Stimulated activated naive CD4-positive, alpha-beta T cell (primary cell): Measurements from ENCODE around the gene PGBD4.
"Not testable (repeated sequence)": the region's sequence is repeated elsewhere in the genome, so short reads cannot be mapped to it uniquely, and the experiment has no call there.

Source experiments
- DNase-seq, 6 experiments: peaks; one replicate each; lab custom pipeline; 2025; lab: John Stamatoyannopoulos, UW

The PGBD4 gene

DNA sequence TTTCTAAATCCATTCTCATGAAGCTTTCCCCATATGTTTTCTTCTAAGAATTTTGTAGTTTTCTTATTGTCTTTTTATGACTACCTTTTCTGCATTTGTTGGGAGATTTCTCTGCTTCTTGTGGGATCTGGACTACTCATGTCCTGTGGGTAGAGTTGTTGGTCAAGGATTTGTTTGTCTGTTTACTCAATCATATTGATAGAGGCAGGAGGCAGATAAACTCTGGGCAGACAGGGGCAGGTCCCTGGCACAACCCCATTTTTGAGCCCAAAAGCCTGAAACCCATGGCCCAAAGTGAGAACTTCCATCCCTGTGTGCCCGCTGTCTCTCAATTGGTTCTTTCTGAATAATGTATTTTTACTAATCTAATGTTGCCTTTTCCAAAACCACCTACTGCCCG lies 12.3 kb downstream of the PGBD4 start:
- DNase-seq: no peak

DNA sequence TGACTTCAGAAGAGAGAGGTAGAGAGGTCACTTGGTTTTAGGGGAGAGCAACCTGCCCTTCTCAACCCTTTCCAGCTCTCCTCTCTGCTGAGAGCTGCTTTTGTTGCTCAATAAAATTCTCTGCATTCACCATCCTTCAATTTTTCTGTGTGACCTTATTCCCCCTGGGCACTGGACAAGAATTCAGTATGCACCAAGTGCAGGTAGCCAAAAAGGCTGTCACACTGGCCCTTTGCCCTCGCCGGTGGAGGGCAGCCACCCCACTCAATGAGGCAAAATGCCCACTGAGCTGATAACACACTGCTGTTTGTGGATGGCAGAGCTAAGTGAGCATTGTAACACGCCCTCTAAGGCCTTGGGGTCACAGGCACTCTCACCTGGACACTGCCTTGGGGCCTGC lies 12.9 kb downstream of the PGBD4 start:
- DNase-seq: no peak

DNA sequence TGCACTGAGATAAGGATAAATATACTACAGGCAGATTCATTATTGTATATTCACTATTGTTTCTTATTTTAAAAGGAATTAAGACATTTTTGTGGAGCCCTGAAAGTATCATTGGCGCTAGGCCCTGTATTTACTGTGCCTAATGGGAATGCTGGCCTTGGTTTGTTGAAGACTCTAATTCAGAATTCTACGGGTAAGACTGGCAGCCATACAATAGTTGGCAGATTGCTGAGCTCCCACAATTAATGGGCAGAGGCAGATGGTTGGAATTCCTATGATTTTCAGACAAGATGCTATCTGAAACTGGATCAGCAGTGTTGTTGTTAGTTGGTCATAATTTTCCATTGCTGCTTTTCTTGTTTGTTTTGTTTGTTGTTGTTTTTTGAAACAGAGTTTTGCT lies 14.7 kb downstream of the PGBD4 start:
- DNase-seq: no peak

DNA sequence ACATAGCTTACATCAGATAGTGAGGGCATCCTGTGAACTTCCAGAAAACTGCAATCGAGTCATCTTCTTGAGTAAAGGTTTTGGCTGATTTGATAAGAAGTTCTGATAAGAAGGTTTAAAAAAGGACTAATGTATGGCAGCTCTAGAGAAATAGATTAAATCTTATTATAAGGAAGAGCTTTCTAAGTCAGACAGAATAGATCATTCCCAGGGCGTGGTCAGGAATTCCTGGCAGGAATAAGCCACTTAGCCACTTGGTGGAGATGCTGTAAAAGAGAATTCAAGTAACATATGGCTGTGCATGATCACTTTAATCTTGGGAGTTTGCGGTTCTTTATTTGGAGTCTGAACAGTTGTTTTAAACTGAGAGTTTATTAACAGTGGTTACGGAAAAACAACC lies 17.4 kb downstream of the PGBD4 start:
- no peak for DNase-seq

DNA sequence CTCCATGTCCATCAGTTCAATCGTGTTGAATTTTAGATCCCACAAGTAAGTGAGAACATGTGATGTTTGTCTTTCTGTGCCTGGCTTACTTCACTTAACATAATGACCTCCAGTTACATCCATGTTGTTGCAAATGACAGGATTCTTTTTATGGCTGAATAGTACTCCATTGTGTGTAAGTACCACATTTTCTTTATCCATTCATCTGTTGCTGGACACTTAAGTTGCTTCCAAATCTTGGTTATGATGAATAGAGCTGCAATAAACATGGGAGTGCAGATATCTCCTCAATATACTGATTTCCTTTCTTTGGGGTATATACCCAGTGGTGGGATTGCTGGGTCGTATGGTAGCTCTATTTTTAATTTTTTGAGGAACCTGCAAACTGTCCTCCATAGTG lies 18.5 kb downstream of the PGBD4 start:
- DNase-seq: not testable (repeated sequence)

DNA sequence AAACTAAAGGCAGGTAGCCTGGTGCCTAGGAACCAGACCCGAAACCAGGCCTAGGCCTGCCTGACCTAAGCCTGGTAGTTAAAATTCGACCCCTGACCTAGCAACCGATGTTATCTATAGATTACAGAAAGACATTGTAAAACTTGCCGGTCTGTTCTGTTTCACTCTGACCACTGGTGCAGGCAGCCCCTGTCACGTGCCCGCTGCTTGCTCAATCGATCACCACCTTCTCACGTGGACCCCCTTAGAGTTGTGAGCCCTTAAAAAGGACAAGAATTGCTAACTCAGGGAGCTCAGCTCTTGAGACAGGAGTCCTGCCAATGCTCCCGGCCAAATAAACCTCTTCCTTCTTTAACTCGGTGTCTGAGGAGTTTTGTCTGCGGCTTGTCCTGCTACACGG lies 19.9 kb downstream of the PGBD4 start:
- DNase-seq: not testable (repeated sequence)

DNA sequence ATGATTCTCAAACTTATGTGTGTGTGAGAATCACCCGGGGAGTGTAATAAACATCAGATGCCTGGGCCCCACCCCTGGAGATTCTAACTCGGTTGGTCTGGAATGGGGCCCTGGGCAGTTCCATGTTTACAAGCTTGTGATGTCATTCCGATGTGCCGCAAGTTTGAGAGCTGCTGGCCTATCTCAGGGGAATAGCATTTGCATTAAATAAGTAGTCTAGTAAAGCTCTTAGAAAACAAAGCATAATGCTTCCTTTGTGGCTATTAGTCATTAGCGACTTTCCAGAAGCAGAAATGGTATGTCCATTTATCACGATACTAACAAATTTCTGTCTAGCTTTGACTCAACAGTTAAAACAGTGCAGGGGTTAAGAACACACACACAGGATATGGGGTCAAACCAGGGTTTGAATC lies 20.9 kb downstream of the PGBD4 start:
- no peak for DNase-seq

DNA sequence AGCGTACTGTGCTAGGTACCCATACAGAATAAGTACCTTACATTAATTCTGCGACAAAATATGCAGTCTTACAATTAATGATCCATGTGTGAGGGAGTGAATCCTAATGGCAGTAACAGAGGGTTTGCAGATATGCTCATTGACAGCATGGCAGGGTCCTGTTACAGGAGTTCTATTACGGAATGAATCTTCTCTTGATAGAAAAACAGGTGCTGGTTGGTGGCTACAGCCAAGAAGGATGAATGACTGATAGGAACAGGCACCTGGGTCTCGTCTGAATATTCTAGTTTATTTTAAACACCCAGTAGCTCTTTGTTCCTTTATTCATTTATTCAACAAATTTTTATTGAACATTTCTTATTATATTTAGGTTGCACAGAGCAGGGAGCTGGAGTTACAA lies 22.8 kb downstream of the PGBD4 start:
- DNase-seq: no peak

DNA sequence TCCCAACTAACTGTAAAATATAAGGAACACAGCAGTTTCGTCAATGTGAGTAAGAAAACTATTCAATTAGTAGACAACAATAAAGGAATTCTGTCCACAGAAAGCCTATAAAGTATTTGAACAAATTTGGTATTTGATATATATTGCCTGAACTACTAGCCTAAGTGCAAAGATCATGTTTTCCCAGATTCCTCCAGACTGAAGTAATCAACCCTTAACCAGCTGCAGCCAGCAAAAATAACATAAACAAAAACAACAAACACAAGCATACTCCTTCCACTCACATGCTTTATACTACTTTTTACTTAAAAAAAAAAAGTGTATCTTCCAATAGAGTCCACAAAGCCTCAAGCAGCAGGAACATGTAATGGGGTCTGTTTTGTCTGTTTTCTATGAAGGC lies 24.1 kb downstream of the PGBD4 start:
- DNase-seq: no peak

DNA sequence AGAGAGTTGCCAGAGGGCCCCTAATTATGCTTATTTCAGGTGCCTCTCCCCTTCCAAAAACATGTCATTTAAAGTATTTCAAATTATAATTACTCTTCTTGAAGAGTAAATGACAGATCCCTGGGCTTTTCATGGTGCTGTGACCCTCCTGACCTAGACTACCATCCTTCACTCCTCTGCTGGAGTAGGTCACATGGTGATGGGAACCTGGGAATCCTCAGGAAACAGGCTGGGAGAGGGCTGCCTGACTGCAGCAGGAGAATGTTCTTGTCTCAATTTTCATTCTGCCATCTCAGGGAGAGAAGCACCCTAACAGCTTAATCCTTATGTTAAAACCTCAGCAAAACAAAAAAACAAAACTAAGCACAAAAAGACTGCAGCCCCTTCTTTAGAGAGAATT lies 24.6 kb downstream of the PGBD4 start:
- DNase-seq: no peak

DNA sequence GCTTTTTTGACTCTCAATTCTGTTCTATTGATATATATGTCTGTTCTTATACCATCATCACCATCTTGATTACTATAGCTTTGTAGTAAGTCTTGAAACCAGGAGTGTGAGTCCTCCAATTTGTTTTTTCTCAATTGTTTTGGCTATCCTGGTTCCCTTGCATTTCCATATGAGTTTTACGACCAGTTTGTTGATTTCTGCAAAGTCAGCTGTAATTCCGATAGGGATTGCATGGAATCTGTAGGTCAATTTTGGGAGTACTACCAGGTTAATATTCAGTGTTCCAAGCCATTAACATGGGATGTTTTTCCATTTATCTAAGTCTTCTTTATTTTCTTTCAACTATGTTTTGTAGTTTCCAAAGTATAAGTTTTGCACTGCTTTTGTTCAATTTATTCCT lies 27.0 kb downstream of the PGBD4 start:
- no peak for DNase-seq

DNA sequence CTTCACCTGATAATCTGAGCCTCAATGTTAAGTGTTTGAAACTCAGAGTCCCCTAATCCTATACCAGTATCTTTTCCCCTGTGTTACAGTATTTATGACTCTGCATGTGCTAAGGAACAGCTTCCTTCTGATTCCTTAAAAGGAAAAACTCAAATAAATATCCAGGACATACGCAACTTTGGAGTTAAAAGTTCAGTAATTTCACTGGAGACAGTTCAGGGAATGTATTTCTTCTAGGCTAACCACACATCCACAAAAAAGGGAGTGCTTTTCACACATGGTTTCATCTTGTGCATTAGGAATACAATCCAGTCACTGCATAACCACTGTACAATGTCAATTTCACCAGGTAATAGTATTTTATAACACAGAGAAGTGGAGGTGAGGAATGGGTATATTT lies 31.0 kb downstream of the PGBD4 start:
- no peak for DNase-seq

DNA sequence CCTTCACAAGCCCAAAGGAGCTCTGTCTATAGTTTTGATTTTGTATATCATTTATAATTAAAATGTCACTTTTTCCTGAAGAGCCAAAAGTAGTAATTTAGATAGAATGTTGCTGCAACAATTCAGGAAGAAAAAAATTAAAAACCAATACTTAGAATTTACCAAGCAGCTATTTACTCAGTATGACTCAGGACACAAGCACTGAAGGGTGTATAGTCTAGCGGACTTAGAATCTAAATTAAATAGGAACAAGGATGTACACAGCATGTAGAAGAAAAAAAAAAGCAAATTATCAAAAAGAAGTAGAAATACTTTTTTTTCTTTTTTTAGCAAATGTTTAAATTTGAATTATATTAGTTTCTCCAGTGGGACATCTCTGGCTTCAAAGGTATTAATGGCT lies 31.6 kb downstream of the PGBD4 start:
- no peak for DNase-seq

DNA sequence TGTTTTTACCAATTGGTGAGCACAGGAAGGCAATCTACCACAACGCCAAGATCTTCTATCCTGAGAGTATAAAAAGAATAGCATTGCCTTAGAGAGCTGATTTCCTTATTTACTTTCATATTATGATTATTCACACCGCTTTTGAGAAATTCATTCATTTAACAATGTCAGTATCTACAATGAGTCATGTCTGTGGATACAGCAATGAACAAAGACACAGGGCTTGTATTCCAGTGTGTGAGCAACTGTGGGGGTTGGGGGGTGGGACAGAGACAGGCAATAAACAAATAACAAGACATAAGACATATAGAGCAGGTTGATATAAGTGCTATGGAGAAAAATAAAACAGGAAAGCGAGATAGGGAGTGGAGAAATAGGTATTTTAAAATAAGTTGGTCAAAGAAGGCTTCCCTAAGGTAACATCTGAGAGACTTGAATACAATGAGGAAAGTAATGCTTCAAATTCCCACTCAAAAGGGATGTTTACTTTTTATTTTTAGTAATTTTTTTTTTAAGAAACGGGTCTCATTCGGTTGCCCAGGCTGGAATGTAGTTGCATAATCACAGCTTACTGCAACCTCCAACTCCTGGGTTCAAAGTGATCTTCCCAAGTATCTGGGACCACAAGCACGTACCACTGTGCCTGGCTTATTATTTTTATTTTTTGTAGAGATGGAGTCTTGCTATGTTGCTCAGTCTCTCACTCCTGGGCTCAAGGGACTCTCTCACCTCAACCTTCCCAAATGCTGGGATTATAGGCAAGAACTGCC lies 45.7 kb downstream of the PGBD4 start:
- DNase-seq: no peak

DNA sequence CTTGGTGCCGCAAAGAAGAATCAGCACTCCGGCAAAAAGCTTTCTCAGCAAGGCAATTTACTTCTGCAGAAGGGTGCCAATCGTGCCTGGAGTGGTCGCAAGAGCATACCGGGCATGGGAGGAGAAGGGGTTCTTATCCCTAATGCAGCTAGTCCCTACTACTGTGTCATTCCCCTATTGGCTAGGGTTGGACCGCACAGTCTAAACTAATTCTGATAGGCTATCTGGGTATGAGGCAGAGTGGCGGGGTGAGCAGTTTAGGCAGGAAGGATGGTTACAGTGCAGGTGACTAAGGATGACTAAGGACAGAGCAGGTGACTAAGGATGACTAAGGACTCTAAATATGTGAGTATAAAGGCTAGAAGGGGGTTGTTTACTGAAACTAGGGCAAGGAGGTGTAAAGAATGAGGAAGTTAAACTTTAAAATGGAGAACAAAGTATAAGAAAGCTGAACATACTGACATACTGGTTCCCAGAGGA lies 52.9 kb downstream of the PGBD4 start:
- no peak for DNase-seq

DNA sequence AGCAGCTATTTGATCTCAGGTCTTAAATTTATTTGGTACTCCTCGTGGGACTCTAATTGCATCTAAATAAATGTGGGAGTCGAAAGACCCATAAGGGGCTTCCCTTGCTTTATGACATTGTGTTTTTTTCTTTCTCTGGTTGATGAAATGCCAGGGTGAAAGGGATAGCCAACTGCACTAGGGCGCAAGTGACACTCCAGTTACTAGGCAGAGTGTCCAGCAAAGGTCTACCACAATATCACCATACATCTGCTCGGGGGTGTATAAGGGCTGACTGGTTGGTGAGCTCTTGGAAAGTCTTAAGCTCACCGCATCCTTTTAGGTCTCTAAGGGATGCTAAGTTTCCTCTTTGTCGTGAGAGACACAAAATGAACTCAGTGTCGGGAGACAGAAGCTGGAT lies 54.0 kb downstream of the PGBD4 start:
- DNase-seq: no peak
